HFF-Myc (cell line): ENCODE data around the gene PTTG2.

Source experiments
- DNase-seq: peaks from one replicate; pipeline ENCODE4 v3.0.0-alpha.2; 2011; ENCODE audit warnings: low read depth; ENCODE audit errors: extremely low read depth
- H3K4me3 ChIP-seq: replicated peaks from 2 replicates; pipeline ENCODE4 v1.5.1; 2011; ENCODE audit warnings: low read depth, mild to moderate bottlenecking, control low read depth, low read length
- CTCF ChIP-seq: IDR thresholded peaks from 2 replicates; pipeline ENCODE4 v1.5.1; 2012; ENCODE audit warnings: mild to moderate bottlenecking, low read depth, low read length, control low read depth; ENCODE audit errors: missing control alignments

PTTG2 gene

DNA sequence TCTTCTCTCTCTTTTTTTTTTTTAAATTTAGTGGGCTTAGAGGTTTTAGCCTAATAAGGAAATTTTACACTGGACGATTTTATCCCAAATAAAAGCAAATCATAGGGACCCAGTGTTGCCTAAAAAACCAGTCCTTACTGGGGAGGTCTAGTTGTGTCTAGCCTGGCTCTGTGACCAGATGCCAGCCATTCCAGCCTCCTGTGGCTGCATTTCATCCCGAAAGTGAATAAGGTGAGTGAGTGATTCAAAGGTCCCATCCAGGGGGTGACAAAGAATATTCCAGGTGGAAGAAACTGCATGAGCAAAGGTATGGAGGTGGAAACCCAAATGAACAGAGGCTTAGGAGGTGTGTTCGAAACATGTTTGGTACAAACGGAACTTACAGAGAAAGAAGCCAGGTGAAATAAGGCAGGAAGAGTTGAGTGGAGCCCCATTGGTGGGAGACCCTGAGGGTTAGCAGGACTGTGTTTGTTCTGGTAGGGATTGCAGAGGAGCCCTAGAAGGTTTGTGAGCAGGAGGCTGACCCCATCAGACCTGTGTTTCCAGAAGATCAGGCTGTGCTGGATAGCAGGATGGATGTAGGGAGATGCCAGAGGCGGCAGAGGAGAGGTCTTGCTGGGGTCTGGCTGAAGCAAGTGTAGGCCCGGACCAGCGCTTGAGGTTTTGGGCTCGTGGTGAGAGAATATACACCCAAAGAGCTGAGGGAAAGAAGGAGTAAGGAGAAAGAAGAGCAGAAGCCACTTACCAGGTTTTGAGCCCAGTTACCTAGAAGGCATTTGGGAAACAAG is 31.6 kb downstream of the PTTG2 start:
- DNase-seq: no peak
- TF ChIP-seq CTCF: no peak
- H3K4me3 ChIP-seq: no peak overlapping the region

DNA sequence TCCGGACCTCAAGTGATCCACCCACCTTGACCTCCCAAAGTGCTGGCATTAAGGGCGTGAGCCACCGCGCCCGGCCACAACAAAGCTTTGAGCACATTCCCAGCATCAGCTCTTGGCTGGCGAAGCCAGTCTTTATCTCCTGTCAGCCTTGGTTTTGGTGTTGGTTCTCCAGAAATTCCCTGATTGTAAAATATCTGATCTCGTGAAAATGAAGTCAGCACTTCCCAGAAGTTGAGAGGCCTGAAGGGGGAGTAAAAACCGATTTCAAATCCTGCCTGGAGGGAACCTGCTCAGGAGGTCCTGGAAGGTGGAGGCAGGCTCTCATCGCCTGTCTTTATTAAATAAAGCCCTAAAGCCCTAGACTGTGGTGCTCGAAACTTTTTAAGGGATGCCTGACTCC is 33.6 kb downstream of the PTTG2 start:
- H3K4me3 ChIP-seq: no peak overlapping the region
- no peak for TF ChIP-seq CTCF
- DNase-seq: no peak

DNA sequence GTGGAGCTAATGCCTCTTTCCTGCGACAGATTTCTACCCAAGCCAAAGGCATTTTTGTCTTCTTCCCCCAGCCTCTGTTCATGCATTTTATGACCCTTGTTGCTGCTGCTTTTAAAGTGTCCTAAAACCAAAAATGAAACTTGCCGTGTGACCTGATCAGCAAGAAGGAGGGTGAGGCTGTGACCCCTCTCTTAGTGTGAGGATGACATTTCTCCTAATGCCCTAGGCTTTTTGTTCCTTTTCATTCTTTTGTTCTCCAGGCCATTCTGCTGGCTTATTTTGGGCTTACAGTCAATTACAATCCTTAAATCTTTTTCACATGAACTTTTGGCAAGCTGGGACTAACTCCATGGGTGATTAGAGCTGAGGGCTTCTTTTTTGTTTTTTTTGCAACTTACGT is 34.4 kb downstream of the PTTG2 start:
- no peak for DNase-seq
- H3K4me3 ChIP-seq: no peak overlapping the region
- TF ChIP-seq CTCF: no peak

DNA sequence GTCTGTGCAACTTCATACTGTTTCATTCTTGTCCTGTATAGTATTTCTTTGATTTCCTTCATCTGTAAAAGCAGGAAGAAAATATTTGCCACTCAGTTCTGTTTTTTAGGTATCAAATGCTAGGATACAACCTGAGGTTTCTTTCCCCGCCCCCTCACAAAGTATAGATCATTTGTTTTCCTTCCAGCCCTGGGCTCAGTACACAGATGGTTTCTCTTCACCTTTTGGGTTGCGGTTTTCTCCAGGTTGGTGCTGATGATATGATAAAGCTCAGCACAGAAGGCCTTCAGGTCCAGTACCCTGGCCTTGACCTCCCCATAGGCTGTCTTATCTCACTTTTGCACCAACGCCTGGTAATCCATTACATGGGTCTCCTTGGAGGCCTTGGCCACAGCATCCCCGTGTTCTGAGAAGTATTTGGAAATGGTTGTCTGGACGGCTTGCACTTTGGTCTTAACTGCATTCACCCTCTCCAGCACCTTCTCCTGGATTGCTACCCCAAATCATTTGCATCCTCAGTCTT is 35.2 kb downstream of the PTTG2 start:
- no peak for TF ChIP-seq CTCF
- no peak overlapping the region for H3K4me3 ChIP-seq
- no peak for DNase-seq

GRCh38 chr4:37995981-37996775 is 36.0 kb downstream of the PTTG2 start:
- H3K4me3 ChIP-seq: no peak overlapping the region

GRCh38 chr4:37998226-37998625 is 38.0 kb downstream of the PTTG2 start:
- no peak for TF ChIP-seq CTCF
- H3K4me3 ChIP-seq: no peak overlapping the region
- DNase-seq: no peak

More at GRCh38 chr4:37995981-37996775, 36.0 kb downstream of the PTTG2 start:
- TF ChIP-seq CTCF: no peak
- no peak for DNase-seq
